GM23338 (cell line): Measurements from ENCODE around the gene WSCD2.

Experiments used
- CREB1 ChIP-seq: fragments of 250-450 bp; sonication (Bioruptor Pico); IDR thresholded peaks from 2 replicates; pipeline ENCODE4 v1.5.0; 2020; ENCODE audit warnings: low read depth, mild to moderate bottlenecking, moderate library complexity
- EZH2 ChIP-seq: fragments of 200-600 bp; sonication (generic); IDR thresholded peaks from one replicate; pipeline ENCODE4 v1.8.0; 2017; ENCODE audit warnings: antibody characterized with exemption, mild to moderate bottlenecking, low read depth; ENCODE audit not compliant: unreplicated experiment
- EZH2phosphoT487 ChIP-seq: fragments of 200-600 bp; sonication (generic); IDR thresholded peaks from one replicate; pipeline ENCODE4 v1.8.1; 2018; ENCODE audit warnings: antibody characterized with exemption; ENCODE audit not compliant: unreplicated experiment
- JUNB ChIP-seq: IDR thresholded peaks from one replicate; pipeline ENCODE4 v1.6.1; 2016; ENCODE audit warnings: antibody characterized with exemption; ENCODE audit not compliant: unreplicated experiment
- NANOG ChIP-seq: IDR thresholded peaks from 2 replicates; pipeline ENCODE4 v1.6.1; 2016; ENCODE audit warnings: antibody characterized with exemption, borderline replicate concordance
- POLR2AphosphoS5 ChIP-seq: IDR thresholded peaks from 2 replicates; pipeline ENCODE4 v1.6.1; 2016; ENCODE audit warnings: antibody characterized with exemption, low read depth
- STAT1 ChIP-seq: IDR thresholded peaks from one replicate; pipeline ENCODE4 v1.6.1; 2016; ENCODE audit warnings: antibody characterized with exemption; ENCODE audit not compliant: unreplicated experiment
- ZNF114 ChIP-seq: fragments of 250-450 bp; sonication (Bioruptor Pico); IDR thresholded peaks from 2 replicates; pipeline ENCODE4 v1.5.0; 2020; ENCODE audit warnings: mild to moderate bottlenecking, moderate library complexity
- TF ChIP-seq, protein P1 (sequence below), 2 experiments: fragments of 200-600 bp in 1 of 2; sonication (generic) in 1 of 2; conservative IDR thresholded peaks; 2 replicates each; pipeline versions ENCODE4 v1.5.1 to v1.6.1; 2016 to 2017; ENCODE audit warnings: antibody characterized with exemption in 2 of 2, low read depth in 2 of 2, mild to moderate bottlenecking in 2 of 2, moderate library complexity in 1 of 2
- TF ChIP-seq, protein P2 (sequence below): IDR thresholded peaks from one replicate; pipeline ENCODE4 v1.6.1; 2018; ENCODE audit warnings: antibody characterized with exemption; ENCODE audit not compliant: unreplicated experiment
- TF ChIP-seq, protein P3 (sequence below): fragments of 250-450 bp; sonication (Bioruptor Pico); IDR thresholded peaks from 2 replicates; pipeline ENCODE4 v1.5.0; 2020; ENCODE audit warnings: mild to moderate bottlenecking, moderate library complexity

DNA sequence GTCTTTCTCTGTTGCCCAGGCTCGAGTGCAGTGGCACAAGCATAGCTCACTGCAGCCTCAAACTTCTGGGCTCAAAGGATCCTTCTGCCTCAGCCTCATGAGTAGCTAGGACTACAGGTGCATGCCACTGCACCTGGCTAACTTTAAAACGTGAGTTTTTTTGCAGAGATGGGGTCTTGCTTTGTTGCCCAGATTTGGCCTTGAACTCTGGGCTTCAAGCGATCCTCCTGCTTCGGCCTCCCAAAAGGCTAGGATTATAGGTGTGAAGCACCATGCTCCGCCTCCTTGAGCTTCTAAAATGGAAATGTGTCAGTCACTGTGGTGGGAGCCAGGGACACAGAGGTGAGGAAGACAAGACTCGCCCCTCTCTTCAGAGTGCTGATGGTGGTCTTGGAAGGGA, 45.6 kb downstream of the WSCD2 start:
- TF ChIP-seq, protein P1, sequence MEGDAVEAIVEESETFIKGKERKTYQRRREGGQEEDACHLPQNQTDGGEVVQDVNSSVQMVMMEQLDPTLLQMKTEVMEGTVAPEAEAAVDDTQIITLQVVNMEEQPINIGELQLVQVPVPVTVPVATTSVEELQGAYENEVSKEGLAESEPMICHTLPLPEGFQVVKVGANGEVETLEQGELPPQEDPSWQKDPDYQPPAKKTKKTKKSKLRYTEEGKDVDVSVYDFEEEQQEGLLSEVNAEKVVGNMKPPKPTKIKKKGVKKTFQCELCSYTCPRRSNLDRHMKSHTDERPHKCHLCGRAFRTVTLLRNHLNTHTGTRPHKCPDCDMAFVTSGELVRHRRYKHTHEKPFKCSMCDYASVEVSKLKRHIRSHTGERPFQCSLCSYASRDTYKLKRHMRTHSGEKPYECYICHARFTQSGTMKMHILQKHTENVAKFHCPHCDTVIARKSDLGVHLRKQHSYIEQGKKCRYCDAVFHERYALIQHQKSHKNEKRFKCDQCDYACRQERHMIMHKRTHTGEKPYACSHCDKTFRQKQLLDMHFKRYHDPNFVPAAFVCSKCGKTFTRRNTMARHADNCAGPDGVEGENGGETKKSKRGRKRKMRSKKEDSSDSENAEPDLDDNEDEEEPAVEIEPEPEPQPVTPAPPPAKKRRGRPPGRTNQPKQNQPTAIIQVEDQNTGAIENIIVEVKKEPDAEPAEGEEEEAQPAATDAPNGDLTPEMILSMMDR (conservative IDR thresholded peaks at IDR 0.05; ENCODE audit: low read depth in 2 of 2), result no peak
- no peak for TF ChIP-seq CREB1 (CRISPR knock-in tag)
- TF ChIP-seq EZH2, result no peak
- TF ChIP-seq, protein P2, sequence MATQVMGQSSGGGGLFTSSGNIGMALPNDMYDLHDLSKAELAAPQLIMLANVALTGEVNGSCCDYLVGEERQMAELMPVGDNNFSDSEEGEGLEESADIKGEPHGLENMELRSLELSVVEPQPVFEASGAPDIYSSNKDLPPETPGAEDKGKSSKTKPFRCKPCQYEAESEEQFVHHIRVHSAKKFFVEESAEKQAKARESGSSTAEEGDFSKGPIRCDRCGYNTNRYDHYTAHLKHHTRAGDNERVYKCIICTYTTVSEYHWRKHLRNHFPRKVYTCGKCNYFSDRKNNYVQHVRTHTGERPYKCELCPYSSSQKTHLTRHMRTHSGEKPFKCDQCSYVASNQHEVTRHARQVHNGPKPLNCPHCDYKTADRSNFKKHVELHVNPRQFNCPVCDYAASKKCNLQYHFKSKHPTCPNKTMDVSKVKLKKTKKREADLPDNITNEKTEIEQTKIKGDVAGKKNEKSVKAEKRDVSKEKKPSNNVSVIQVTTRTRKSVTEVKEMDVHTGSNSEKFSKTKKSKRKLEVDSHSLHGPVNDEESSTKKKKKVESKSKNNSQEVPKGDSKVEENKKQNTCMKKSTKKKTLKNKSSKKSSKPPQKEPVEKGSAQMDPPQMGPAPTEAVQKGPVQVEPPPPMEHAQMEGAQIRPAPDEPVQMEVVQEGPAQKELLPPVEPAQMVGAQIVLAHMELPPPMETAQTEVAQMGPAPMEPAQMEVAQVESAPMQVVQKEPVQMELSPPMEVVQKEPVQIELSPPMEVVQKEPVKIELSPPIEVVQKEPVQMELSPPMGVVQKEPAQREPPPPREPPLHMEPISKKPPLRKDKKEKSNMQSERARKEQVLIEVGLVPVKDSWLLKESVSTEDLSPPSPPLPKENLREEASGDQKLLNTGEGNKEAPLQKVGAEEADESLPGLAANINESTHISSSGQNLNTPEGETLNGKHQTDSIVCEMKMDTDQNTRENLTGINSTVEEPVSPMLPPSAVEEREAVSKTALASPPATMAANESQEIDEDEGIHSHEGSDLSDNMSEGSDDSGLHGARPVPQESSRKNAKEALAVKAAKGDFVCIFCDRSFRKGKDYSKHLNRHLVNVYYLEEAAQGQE, result no peak
- TF ChIP-seq EZH2phosphoT487, result no peak
- TF ChIP-seq POLR2AphosphoS5, result no peak
- TF ChIP-seq JUNB, result no peak
- no peak for TF ChIP-seq ZNF114 (CRISPR knock-in tag)
- TF ChIP-seq, protein P3, sequence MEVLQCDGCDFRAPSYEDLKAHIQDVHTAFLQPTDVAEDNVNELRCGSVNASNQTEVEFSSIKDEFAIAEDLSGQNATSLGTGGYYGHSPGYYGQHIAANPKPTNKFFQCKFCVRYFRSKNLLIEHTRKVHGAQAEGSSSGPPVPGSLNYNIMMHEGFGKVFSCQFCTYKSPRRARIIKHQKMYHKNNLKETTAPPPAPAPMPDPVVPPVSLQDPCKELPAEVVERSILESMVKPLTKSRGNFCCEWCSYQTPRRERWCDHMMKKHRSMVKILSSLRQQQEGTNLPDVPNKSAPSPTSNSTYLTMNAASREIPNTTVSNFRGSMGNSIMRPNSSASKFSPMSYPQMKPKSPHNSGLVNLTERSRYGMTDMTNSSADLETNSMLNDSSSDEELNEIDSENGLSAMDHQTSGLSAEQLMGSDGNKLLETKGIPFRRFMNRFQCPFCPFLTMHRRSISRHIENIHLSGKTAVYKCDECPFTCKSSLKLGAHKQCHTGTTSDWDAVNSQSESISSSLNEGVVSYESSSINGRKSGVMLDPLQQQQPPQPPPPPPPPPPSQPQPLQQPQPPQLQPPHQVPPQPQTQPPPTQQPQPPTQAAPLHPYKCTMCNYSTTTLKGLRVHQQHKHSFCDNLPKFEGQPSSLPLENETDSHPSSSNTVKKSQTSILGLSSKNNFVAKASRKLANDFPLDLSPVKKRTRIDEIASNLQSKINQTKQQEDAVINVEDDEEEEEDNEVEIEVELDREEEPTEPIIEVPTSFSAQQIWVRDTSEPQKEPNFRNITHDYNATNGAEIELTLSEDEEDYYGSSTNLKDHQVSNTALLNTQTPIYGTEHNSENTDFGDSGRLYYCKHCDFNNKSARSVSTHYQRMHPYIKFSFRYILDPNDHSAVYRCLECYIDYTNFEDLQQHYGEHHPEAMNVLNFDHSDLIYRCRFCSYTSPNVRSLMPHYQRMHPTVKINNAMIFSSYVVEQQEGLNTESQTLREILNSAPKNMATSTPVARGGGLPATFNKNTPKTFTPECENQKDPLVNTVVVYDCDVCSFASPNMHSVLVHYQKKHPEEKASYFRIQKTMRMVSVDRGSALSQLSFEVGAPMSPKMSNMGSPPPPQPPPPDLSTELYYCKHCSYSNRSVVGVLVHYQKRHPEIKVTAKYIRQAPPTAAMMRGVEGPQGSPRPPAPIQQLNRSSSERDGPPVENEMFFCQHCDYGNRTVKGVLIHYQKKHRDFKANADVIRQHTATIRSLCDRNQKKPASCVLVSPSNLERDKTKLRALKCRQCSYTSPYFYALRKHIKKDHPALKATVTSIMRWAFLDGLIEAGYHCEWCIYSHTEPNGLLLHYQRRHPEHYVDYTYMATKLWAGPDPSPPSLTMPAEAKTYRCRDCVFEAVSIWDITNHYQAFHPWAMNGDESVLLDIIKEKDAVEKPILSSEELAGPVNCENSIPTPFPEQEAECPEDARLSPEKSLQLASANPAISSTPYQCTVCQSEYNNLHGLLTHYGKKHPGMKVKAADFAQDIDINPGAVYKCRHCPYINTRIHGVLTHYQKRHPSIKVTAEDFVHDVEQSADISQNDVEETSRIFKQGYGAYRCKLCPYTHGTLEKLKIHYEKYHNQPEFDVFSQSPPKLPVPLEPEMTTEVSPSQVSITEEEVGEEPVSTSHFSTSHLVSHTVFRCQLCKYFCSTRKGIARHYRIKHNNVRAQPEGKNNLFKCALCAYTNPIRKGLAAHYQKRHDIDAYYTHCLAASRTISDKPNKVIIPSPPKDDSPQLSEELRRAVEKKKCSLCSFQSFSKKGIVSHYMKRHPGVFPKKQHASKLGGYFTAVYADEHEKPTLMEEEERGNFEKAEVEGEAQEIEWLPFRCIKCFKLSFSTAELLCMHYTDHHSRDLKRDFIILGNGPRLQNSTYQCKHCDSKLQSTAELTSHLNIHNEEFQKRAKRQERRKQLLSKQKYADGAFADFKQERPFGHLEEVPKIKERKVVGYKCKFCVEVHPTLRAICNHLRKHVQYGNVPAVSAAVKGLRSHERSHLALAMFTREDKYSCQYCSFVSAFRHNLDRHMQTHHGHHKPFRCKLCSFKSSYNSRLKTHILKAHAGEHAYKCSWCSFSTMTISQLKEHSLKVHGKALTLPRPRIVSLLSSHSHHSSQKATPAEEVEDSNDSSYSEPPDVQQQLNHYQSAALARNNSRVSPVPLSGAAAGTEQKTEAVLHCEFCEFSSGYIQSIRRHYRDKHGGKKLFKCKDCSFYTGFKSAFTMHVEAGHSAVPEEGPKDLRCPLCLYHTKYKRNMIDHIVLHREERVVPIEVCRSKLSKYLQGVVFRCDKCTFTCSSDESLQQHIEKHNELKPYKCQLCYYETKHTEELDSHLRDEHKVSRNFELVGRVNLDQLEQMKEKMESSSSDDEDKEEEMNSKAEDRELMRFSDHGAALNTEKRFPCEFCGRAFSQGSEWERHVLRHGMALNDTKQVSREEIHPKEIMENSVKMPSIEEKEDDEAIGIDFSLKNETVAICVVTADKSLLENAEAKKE, result no peak
- no peak for TF ChIP-seq STAT1
- no peak for TF ChIP-seq NANOG
